Left forelimb (tissue), 1 donor: ENCODE data around the gene MSANTD1.
"Not testable (repeated sequence)": the region's sequence is repeated elsewhere in the genome, so short reads cannot be mapped to it uniquely, and the experiment has no call there.

Experiments used
- DNase-seq: peaks from one replicate; pipeline ENCODE4 v3.0.0-alpha.2; 2018; ENCODE audit warnings: low spot score

MSANTD1 gene

DNA sequence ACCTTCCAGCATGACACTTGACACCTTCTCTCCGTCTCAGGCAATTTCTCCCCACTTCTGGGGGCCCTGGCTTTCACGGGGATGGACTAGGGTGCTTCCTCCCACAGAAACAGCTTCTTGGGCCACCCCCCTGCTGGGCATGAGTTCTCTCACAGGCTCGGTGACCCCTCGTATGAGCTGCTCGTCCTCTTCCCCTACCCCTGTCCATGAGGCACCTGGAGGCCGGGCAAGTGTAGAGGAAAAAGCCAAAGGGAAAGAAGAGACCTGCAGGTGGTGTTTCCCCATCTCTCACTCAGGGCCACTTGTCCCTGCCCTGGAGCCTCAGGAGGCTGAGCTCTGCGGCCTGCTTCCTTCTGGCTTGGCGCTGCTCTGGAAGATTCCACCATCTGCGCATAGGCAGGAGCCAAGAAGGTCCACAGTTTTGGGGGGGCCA, 41.9 kb downstream of the MSANTD1 start:
- DNase-seq: no peak

DNA sequence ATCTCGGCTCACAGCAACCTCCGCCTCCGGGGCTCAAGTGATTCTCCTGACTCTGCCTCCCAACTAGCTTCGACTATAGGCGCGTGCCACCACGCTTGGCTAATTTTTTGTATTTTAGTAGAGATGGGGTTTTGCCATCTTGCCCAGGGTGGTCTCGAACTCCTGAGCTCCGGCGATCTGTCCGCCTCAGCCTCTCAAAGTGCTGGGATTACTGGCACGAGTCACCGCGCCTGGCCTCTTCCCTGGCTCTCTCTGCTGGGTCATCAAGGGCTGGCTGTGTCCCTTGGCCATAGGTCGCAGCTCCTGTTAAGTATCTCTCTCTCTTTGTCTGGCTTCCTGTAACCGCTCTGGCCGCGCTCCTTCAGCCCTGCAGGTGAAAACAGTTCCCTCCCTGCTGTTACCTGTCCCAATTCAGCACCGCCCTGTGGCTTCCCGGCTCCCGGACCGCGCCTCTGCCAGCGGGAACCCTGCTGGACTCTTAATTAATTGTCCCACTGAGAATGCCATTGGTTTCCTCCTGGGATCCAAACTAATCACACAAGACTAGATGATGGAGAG, 42.5 kb downstream of the MSANTD1 start:
- DNase-seq: no peak

DNA sequence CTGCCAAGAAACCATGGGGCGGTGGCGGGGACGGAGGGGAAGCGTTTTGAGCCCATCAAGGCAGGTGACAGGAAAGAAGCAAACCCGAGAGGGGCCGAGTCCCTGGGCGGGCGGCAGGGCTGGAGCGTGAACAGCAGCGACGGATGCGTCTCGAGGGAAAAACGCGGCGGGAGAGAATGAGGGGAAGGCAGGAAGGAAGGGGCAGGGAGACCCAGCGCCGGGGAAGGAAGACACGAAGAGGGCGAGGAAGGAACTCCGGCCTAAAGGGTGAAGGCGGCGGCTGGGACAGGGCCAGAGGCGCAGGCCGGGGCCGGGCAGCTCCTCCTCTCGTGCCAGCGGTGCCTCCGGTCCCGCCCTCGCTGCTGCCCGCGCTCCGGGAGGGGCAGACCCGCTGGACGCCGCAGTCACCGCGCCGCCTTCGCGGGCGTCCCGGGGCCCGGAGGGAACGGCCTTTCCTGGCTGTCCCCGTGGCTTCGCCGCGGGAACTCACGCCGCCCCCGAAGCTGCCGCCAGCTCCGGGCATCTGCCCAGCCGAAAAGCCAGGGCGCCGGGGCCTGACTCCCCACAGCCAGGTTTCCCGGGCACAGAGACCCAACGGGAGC, 43.1 kb downstream of the MSANTD1 start:
- DNase-seq: no peak

DNA sequence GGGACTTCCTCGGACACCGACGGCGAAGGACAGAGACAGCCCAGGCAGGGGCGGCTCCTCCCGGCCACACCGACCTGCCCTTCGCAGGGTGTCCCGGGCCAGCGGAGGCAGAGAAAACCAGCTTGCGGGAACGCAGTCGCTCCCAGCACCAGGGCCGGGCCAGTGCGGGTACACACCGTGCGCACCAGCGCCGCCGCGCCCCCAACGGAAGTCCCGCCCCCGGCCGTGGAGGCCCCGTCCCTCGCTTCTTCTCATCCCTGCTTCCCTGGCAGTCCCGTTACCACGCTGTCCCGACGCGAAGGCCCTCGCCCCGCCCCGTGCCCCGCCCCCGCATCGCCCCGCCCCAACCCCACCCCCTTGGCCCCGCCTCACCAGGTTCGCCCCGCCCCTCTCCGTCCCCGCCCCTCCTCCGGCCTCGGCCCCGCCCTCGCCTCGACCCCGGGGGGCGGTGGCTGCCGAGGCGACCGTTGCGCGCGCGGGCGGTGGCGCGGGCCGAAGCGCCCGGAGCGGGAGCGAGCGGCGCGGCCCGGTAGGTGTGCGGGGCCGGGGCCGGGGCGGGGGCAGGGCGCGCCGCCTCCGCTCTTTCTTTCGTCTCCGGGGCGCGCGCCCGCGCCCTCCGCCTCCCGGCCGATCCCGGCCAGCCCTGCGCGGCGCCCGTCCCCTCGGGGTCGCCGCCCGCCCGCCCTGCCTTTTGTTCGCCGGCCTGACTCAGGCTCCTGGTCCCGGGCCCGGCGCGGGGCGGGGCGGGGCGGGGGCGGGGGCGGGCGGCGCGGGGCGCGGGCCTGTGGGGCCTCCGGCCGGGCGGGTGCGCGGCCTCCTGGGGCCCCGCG, 43.8 kb downstream of the MSANTD1 start, which contains the start of gene RGS12:
Gene RGS12 (plus strand): TSS at position 451 of the 830 bp plus-strand sequence. CDS start 23,150 bp downstream, outside the sequence.
- DNase-seq: peak; percentile 98

DNA sequence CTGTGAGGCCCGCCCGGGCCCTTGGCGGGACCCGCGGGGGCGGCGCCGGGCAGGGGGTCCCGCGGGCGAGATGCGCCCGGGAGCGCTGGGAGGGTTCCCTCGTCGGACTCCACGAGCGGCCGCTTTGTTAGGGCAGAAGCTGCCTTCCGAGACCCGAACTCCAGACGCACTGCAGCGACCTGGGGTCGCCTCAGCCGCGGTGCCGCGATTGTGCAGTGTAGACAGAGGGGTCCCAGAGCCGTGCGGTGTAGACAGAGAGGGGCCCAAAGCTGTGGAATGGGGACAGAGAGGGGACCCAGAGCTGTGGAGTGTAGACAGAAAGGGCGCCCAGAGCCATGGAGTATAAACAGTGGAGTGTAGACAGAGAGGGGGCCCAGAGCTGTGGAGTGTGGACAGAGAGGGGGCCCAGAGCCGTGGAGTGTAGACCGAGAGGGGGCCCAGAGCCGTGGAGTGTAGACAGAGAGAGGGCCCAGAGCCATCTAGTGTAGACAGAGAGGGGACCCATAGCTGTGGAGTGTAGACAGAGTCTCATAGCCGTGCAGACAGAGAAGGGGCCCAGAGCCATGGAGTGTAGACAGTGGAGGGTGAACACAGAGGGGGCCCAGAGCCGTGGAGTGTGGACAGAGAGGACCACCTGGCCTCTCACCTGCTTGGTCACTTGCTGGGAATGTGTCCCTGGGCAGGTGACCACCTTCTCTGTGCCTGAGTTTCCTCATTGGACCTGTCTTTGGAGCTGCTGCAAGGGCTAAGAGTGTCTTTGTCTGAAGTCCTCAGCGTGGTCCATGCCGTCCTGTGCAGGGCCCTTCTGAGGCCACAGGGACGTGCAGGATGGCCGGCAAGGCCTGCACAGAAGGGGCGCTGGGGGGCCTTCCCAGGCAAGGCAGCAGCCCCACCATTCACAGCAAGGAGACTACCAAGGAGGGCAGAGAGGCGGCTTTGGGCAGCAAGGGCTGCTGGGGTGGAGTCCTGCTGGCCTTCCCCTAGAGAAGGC, 44.7 kb downstream of the MSANTD1 start:
- no peak for DNase-seq

DNA sequence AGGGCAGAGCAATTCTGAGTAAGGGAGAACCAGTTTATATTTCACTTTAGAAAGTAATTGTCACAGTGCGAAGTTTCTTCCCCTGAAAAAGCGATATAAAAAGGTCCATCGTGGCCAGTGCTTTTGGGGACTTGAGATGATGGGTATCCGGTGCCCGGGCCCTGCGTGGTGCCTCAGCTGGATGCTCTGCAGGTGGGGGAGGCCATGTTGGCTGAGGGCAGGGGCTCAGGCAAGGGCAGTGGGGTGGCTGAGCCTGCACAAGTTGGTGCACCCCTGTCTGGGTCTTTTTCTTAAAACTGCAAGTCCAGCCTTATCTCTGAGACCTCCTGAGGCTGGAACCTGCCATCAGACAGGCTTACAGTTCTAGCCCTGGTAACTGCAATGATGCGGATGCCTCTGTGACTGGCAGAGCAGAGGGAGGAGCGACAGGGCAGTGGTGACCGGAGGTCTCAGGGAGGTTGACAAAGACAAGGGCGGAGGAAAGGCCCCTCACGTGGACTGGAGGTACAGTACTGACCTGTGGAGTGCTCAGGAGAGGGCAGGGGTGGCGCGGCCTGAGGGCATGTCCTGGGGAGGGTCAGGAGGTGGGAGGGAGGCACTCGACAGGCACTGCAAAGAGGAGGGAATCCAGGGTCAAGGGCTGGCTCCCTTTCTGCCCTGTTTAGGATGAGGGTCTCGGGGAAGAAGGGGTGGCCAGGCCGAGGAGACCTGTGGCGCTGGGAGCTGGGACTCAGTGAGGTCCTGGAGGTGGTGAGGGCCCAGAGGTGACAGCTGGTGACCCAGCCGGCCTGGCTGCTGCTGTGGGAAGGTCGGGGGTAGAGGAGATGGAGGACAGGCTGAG, 45.7 kb downstream of the MSANTD1 start:
- no peak for DNase-seq

DNA sequence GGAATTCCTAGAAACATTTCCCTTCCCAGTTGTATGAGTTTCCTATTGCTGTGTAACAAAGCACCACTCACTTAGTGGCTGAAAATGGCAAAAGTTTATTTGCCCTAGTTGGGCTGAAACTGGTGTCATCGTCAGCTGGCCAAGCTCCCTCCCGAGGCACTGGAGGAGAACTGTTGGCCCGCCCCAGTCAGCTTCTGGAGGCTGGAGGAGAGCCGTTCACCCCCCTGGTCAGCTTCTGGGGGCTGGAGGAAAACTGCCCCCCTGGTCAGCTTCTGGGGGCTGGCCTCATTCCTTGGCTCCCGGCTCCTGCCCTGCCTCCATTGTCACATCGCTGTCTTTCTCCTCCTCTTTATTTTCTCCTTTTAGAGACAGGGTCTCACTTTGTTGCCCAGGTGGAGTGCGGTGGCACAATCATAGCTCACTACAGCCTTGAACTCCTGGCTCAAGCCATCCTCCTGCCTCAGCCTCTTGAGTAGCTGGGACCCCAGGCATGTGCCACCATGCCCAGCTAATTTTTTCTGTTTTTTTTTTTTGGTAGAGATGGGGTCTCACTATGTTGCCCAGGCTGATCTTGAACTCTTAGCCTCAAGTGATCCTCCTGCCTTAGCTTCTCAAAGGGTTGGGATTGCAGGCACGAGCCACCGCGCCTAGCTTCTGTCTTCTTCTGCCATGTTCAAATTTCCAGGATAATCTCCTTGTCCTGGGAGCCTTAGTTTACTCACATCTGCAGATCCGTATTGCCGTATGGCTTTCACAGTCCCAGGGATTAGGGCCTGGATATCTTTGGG, 47.1 kb downstream of the MSANTD1 start:
- DNase-seq: no peak

DNA sequence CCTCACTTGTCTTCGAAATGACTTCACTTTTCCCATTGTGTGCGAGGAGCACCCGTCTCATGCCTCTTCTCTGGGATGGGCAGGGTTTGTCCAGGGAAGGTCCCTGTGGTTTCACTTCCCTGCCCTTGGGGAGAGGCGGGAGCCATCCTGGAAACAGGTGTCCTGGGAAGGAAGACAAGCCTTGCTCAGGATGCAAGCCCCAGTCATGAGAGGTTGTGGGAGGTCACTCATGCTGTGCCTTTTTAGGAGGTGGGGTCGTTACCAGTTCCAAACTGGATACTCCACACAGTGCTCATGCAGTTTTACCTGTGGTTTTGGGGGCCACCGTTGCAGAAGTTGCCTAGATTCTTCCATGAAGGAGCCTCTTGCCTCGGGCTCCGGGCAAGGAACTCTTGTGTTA, 47.7 kb downstream of the MSANTD1 start:
- no peak for DNase-seq

DNA sequence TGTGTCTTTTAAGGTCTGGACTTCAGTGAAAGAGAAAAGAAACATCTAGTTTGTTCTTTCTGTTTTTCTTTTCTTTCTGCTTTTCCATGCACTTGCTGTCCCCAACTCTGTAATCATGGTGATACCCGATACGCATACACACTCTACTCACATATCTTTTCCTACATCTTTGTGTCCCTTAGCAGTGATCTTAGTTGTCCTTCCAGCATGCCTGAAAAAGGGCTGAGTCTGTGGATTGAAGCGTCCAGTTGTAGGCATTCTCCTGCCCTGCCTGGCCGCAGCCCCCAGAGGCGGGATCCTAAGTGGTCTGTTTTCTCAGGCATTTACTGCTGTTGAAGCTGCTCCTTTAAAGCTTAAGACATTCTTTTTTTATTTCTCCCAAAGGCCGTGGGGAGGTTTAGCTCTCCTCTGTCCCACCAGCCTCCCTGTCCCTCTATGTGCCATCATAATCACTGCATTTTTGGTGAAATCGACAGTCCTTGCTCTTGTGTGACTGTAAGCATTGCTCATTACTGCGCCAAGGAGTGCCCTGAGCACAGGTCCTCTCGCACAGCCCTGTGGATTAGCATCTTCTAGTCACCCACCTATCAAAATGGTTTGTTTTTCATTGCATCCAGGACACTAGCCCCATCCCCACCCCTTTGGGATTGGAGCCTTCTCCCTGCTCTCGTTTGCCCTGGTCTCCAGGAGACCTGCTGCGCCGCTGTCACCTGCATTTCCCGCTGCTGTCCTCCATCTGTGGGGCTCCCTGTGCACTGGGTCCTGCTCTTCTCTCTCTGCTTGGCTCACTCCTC, 48.3 kb downstream of the MSANTD1 start:
- DNase-seq: no peak

DNA sequence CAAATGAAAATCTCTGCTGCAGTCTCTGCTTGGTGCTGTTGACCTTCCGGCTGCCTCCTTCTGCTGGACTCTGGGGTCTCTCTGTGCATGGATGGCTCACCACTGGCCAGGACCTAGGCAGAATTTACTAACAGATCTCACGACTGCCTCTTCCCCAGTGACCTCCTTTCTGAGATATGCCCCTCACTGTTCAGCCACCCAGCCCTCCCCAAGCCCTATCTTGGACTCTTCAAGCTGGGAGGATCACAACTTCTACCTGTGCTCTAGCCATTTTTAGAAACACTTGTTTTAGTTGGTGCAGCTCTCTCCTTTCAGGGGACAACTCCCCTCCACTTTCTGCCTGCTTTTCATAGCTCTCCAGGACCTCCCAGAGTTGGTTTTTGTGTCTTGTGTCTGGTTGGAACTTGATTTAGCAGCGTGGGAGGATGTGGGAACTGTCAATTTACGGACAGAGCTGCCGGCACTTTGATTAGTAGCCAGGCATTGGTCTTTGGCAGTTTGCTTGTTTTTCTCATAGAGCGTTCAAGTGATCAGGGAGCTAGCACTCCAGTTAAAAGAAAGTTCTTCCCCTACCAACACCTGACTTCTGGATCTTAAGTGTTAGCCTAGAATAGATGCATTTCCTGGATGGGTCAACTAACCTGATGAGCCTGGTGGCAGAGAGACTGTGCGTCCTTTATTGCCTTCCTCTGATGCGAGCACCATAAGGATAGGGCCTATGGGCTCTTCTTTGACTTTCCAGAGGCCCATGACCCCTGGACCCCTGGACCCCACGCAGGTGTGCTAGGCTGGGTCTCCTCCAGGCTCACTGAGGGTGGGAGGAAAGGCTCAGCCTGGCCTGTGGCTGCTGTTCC, 50.4 kb downstream of the MSANTD1 start:
- no peak for DNase-seq

DNA sequence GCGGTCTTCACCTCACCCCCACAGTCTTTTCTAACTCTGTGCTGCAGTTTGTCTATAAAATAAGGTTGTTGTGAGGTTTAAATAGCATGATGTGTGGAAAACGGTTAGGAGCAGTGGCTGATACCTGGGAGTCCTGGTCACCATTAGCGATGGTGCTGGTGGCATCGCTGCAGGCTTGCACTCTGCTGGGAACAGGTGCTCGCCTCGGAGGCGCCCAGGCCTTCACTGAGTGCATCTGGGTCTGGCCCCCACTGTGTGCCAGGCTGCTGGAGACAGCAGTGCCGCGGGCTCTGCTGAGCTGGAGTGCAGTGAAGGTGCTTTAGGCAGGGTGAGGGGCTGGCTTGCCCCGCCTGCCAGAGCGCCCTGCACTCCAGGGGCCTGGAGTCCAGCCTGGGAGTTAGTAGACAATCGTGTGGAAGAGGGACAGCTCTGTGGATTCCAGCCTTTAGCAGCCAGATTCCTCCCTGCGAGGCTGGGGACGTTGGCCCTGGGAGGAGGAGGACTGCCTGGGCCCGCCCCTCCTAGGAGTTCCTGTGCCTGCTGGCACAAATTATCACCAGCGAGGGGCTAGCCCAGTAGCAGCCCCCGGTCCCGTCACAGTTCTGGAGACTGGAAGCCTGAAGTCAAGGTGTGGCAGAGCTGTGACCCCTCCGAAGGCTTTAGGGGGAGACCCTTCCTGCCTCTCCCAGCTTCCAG, 51.2 kb downstream of the MSANTD1 start:
- DNase-seq: peak; percentile 60

DNA sequence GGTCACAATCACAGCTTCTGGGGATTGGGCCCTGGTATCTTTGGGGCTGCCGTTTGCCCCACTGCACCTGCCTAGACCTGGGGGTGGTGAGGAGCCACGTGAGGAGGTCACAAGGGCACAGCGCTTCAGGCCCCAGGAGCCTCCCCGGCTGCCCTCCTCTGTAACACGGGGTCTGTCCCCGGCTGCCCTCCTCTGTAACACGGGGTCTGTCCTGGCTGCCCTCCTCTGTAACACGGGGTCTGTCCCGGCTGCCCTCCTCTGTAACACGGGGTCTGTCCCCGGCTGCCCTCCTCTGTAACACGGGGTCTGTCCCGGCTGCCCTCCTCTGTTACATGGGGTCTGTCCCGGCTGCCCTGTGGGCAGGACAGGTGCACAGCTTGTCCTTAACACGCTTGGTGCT, 51.9 kb downstream of the MSANTD1 start:
- DNase-seq: not testable (repeated sequence)

DNA sequence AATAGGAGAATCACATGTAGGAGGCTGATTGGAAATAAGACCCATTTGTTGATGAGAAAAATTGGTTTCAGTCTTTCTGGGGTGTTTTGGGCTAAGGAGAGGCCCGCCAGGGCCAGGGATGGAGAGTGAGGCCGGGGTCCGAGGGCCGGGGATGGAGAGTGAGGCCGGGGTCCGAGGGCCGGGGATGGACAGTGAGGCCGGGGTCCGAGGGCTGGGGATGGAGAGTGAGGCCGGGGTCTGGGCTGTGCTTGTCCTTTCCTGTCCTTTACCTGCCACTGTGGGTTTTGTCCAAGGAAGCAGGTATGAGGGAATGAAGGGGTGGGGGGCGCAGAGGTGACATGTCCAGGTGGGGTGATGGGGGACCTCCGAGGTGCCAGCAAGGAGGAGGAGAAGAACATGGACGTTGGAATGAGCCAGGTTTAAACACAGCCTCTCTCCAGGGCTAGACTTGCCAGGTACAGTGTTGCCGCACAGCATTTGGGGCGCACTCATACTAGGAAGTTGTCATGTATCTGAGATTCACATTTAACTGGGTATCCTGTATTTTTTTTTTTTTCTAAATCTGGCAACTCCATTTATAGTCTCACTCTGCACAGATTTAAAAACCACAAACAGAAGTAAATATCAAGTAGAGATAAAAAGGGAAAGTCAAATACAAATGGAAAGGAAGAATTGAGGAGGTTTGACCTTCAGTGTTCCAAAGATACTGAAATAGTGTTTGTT, 52.7 kb downstream of the MSANTD1 start:
- DNase-seq: no peak

DNA sequence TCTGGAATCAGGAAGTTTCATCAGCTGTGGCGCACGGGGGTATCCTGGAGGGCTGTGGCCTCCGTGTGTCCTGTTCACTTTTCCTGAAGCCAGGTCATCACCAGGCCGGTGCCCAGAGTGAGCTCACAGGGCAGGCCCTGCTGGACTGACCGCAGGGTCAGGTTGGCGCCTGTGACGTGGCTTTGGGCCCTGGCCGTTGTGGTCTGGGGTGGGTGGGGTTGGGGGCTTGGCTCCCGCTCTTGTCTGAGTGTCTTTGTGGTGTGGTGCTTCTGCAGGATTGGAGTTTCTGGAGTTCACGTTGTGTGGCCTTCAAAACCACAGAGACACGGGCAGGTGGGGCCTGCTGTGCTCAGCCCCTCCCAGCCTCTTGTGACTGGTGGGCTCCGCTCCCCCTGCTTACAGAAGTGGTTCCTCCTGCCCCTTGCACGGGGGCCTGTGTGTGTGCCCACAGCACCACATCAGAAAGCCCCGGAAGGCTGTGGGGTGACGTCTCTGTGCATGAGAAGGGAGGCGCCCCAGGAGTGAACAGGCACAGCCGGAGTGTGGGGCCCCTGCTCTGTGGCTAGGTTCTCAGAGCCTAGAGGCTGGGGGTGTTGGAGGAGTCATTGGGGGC, 53.3 kb downstream of the MSANTD1 start:
- DNase-seq: peak; percentile 65

DNA sequence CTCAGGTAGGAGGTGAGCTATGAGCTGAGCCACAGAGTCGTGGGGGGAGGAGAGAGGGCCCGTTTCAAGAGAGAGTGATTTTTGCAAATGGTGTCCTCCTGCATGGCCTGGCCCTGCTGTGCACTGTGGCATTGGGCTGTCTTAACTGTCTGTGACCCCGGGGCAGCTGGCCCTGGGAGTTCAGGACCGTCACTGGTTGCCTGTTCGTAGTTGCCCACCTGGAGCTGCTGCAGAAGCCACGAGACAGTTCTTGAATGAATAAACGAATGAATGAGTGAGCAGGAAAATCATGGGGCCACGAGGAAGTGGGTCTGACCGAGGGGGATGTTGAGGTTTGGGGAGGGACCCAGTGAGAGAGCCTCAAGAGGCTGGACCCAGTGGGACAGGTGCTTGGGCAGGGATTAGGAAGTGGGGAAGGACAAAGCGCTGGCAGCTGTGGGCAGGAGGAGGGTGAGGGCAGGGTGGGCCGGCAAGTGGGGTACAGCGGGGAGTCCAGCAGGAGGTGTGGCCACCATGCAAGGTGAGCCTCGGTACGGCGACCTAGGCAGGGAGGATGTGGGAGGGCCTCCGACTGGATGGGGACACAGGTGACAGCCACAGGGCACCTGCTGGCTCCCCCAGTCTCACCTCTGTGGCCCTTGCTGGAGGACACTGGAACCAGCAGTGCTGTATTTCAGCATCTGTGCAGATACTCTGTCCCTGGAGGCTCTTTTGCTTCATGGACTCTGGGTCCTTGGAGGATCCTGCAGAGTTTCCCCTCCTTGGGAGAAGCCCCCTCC, 54.0 kb downstream of the MSANTD1 start:
- peak; percentile 55 for DNase-seq

DNA sequence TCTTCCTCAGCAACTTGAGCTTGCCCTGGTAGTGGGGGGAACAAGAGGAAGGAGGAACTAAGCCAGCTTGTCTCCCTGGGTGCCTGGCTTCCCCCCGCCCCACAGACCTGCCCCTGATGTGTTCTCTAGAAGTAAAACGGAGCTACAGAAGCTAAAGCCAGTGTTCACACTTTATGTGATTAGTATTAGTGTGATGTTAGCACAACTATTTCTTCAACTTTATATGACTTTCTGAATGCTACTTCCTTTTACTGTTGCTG, 54.5 kb downstream of the MSANTD1 start:
- DNase-seq: no peak
